Stimulated activated naive B cell treated with anti-CD40 and anti-IgM and Interleukin-4, amounts not matched to agents 10 μg/mL and 1 μg/mL and 100 μg/mL, for 72 hours (primary cell): Measurements from ENCODE around the gene C1orf159.

ENCODE experiments used
- ATAC-seq, 2 donors: fragments of 150-1000 bp; cut with Tn5 transposase; replicated peaks; 2 replicates each; pipeline ENCODE4 v1.10.0; 2021; ENCODE audit warnings: moderate library complexity in 1 of 2
- DNase-seq: peaks from one replicate; pipeline ENCODE4 v3.0.0; 2021
- H3K27ac Mint-ChIP-seq: one replicate; pipeline ENCODE4 v1.8.0; 2022; ENCODE audit warnings: mild to moderate bottlenecking, mixed read lengths
- H3K27me3 Mint-ChIP-seq, 2 donors: one replicate each; pipeline ENCODE4 v1.8.0; 2022; ENCODE audit warnings: mixed read lengths in 2 of 2
- H3K36me3 Mint-ChIP-seq, 2 donors: one replicate each; pipeline ENCODE4 v1.8.0; 2022; ENCODE audit warnings: mixed read lengths in 2 of 2, mild to moderate bottlenecking in 1 of 2
- H3K4me1 Mint-ChIP-seq, 2 donors: one replicate each; pipeline ENCODE4 v1.8.0; 2022; ENCODE audit warnings: mixed read lengths in 2 of 2, mild to moderate bottlenecking in 1 of 2
- H3K4me3 Mint-ChIP-seq, 2 donors: one replicate each; pipeline ENCODE4 v1.8.0; 2022; ENCODE audit warnings: mild to moderate bottlenecking in 2 of 2, mixed read lengths in 2 of 2, moderate library complexity in 1 of 2
- H3K9me3 Mint-ChIP-seq, 2 donors: one replicate each; pipeline ENCODE4 v1.8.0; 2022; ENCODE audit warnings: mixed read lengths in 2 of 2, mild to moderate bottlenecking in 1 of 2

C1orf159 gene

GRCh38 chr1:1132042-1132950, 16.4 kb upstream of the C1orf159 start:
- H3K27me3 Mint-ChIP-seq, result no peaks in the 10 kb centered on the region
- no peaks in the 10 kb centered on the region for H3K36me3 Mint-ChIP-seq
- no peak overlapping the region for H3K4me3 Mint-ChIP-seq
- ATAC-seq (no peak), DNase-seq (no peak)
- no peak overlapping the region for H3K27ac Mint-ChIP-seq
- H3K9me3 Mint-ChIP-seq, result no peaks in the 10 kb centered on the region
- H3K4me1 Mint-ChIP-seq, result peaks cover 12 to 33% of the 10 kb centered on the region in 2 donors

DNA sequence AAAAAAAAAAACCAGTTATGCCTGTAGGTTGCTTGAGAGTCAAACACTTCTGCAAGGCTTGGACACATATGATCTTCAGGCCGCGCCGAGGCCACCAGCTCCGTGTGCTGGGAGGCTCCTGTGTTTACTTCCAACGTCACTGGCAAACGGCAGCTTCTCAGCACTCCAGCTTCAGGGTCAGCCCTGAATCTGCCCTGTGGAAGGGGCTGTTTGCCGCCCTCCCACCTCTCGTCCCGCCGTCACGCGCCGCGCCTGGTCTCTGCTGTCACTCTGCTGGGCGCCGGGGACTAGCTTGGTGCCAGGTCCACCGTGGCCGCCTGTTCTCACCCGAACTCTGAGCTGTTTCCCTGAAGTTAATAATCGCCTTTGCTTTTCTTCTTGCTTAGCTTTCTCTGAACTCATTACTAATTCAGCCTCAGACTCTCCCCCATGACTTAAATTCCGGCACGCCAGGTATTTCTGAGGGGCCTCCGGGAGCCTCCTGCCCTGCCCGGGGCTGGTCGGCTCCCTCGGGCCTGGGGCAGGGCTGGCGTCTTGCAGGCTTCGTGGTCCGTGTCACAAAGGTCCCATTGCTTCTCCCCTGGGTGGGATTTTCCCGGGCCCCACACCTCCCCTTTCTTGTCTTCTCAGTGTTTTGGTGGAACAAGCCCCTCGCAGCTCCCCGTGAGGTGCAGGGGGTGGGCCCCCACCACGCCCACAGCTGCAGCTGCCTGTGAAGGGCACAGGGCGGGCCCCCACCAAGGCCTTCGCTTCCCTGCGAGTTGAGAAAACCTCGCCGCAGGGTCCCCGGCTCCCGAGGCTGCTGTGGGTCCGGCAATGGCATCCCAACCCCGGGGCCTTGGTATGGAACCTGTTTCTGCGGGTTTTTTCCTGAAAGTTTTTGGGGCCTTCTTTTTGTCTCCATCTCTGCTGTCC, 14.6 kb upstream of the C1orf159 start:
- DNase-seq, result no peak
- no peak overlapping the region for H3K4me3 Mint-ChIP-seq
- H3K27ac Mint-ChIP-seq, result no peak overlapping the region

DNA sequence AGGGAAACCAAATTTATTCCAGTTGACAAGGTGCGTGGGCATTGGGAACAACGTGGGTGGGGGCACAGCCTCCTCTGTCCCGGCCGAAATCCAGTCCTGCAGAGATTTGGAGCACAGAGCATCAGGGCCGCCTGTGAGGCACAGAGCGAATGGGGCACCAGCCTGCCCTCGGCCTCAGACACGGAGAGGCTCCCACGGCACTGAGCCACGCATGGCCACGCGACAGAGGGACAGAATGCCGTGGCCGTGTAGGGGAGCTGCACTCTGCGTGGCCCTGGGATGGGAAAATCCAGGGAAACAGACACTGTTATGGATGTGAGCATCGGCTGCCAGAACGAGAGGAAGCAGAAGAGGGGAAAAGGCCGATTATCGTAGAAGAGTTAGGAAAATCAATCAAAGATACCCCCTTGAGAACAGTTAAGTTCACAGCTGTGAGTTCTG, 13.5 kb upstream of the C1orf159 start:
- ATAC-seq, result no peak
- no peaks in the 10 kb centered on the region for H3K9me3 Mint-ChIP-seq

More for the DNA sequence above, 14.6 kb upstream of the C1orf159 start:
- H3K27me3 Mint-ChIP-seq, result no peaks in the 10 kb centered on the region
- no peaks in the 10 kb centered on the region for H3K9me3 Mint-ChIP-seq
- ATAC-seq, result no peak
- no peaks in the 10 kb centered on the region for H3K36me3 Mint-ChIP-seq
- peaks cover 6 to 19% of the 10 kb centered on the region in 2 donors for H3K4me1 Mint-ChIP-seq

DNA sequence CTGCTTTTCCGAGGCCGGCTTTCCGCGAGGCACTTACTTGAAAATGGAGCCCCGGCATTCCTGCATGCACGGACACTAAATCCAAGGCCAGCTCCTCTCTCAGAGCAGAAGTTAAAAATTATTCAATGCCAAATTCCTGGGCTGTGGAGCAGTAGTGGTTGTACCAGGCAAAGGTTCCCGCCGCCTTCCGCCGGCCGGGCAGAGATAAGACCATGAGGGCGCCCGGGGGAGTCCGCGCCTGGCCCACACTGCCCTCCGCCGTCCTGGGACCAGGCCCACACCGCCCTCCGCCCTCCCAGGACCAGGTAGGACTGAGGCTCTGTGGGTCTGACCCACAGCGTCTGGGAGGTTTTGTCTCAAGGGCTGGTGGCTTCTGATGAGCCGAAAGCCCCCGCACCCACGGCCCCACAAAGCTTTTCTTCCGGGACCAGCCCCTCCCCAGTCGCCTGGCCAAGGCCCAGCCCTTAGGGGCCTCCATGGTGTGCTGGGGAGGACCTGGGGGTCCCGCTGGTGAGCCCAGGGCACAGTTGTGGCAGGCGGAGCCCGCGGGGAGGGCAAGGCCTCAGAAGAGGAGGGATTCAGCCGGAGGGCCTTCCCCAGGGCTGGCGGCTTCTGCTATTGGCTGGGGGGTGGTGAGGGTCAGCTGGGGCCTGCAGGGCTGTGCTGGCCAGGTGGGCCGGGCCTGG, 12.7 kb upstream of the C1orf159 start:
- Mint-ChIP-seq H3K27me3 (no peaks in the 10 kb centered on the region), H3K4me3 (no peak overlapping the region), H3K36me3 (peaks cover under 1 to 1% of the 10 kb centered on the region in 2 donors), H3K4me1 (peaks cover 13 to 31% of the 10 kb centered on the region in 2 donors), H3K27ac (no peak overlapping the region), H3K9me3 (peaks cover 4 to 5% of the 10 kb centered on the region in 2 donors)
- DNase-seq, result no peak
- ATAC-seq, result no peak

More for the DNA sequence above, 13.5 kb upstream of the C1orf159 start:
- Mint-ChIP-seq H3K4me1 (peaks cover 6 to 23% of the 10 kb centered on the region in 2 donors), H3K27ac (no peak overlapping the region), H3K4me3 (no peak overlapping the region), H3K27me3 (no peaks in the 10 kb centered on the region), H3K36me3 (no peaks in the 10 kb centered on the region)
- DNase-seq, result no peak

GRCh38 chr1:1127551-1128451, 11.9 kb upstream of the C1orf159 start:
- Mint-ChIP-seq H3K27ac (no peak overlapping the region), H3K4me1 (peaks cover 18 to 39% of the 10 kb centered on the region in 2 donors), H3K36me3 (peaks cover 4 to 5% of the 10 kb centered on the region in 2 donors), H3K9me3 (peaks cover 6 to 7% of the 10 kb centered on the region in 2 donors), H3K27me3 (no peaks in the 10 kb centered on the region), H3K4me3 (no peak overlapping the region)
- no peak for ATAC-seq
- no peak for DNase-seq

DNA sequence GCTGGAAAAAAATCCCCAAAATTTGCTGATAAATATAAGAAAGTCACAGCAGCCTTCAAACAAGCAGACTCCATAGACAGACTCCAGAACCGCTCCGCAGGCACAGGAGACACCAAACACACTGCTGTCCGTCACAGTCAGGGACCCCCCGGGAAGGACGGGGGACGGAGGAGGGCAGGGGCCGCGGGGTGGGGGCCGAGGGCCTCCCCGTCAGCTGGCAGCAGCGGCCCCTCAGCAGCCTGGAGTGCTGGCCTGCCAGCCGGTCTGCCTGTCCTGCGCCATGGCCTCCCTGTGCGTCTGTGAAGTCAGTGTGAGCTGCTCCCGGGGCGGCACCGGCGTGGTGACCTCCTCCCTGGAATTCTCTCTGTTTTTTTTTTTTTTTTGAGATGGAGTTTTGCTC, 10.1 kb upstream of the C1orf159 start:
- Mint-ChIP-seq H3K4me1 (peaks cover 19 to 42% of the 10 kb centered on the region in 2 donors), H3K36me3 (peaks cover 4 to 5% of the 10 kb centered on the region in 2 donors), H3K27me3 (no peaks in the 10 kb centered on the region), H3K4me3 (no peak overlapping the region), H3K9me3 (peaks cover 6 to 7% of the 10 kb centered on the region in 2 donors), H3K27ac (no peak overlapping the region)
- DNase-seq, result no peak
- ATAC-seq, result no peak

DNA sequence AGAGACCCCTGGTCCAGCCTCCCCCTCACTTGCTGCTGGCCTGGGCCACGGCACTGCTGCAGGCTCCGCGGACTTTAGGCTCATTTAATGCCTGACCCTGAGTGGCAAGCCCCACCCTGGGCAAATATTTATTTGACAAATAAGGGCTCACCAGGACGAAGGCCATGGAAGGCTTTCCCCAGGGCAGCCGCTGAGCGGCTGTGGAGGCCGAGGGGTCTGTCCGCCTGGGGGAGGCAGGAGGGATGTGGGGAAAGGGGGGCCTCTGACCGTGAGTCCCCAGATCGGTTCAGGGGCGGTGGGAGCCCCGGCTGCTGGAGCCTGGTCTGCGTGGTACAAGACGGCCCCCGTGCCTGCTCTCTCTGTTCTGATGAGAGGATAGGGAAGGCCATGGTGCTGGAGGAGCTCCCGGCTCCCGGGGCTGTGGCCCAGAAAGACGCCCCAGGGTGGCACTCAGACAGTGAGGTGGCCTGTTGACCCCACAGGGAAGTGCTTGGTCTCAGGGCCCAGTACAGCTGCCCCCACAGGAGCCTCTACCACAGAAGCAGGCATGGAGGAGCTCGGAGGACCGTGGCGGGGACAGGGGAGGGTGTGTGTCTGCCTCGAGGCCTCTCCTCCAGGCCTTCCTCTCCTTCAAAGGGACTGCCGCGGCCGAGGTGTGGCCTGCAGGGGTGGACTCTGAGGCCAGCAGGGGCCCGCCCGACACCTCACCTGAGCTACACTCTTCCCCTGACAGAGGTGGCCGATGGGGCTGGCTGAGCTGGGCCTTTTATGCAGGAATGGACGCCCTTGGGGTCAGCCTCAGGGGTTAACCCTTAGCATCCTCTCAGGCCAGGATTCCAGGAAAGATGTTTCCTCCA, 9.1 kb upstream of the C1orf159 start:
- H3K9me3 Mint-ChIP-seq, result peaks cover 6 to 7% of the 10 kb centered on the region in 2 donors
- peaks cover 19 to 34% of the 10 kb centered on the region in 2 donors for H3K4me1 Mint-ChIP-seq
- DNase-seq, result no peak
- no peak overlapping the region for H3K4me3 Mint-ChIP-seq
- H3K27ac Mint-ChIP-seq, result peak overlapping the region; percentile 81
- ATAC-seq, result no peak
- H3K36me3 Mint-ChIP-seq, result peaks cover 4 to 5% of the 10 kb centered on the region in 2 donors
- no peaks in the 10 kb centered on the region for H3K27me3 Mint-ChIP-seq

- peaks cover 6 to 7% of the 10 kb centered on the region in 2 donors for H3K9me3 Mint-ChIP-seq
- ATAC-seq, result no peak
- no peak for DNase-seq
- H3K27ac Mint-ChIP-seq, result peak overlapping the region; percentile 81
- H3K4me3 Mint-ChIP-seq, result no peak overlapping the region
- peaks cover 19 to 34% of the 10 kb centered on the region in 2 donors for H3K4me1 Mint-ChIP-seq
- peaks cover 4 to 5% of the 10 kb centered on the region in 2 donors for H3K36me3 Mint-ChIP-seq
- peaks cover 0 to 2% of the 10 kb centered on the region in 2 donors for H3K27me3 Mint-ChIP-seq
These were observed 8.6 kb upstream of the C1orf159 start for GRCh38 chr1:1124508-1124785.

GRCh38 chr1:1123581-1124507, 8.0 kb upstream of the C1orf159 start:
- H3K4me3 Mint-ChIP-seq, result peak overlapping the region; percentile 48 to 57

DNA sequence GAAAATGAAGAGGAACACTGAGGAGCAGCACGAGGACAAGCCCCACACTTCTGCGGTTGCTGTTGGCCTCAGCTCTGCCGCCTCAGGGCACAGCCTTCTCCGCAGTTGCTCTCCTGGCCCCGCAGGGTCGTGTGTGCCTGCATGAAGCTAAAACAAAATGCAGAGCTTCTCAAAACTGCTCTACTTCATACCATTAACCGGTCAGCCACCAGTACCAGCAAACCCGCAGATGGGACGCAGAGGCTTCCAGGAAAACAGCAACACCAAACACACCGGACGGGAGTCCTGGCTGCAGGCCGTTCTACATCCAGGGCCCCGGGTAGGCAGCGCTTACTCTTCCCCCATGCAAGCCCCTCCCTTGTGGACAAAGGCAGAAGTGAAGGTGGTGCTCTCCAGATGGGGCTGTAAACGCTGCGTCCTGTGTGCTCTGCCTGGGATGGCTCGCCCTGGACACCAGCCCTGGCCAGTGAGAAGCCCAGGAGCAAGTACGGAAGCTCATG, 7.1 kb upstream of the C1orf159 start:
- peak overlapping the region; percentile 44 to 66 for H3K4me3 Mint-ChIP-seq
- ATAC-seq, result peak in 1 of 2 donors; percentile 25
- no peak for DNase-seq
- peaks cover 19 to 34% of the 10 kb centered on the region in 2 donors for H3K4me1 Mint-ChIP-seq
- H3K36me3 Mint-ChIP-seq, result peaks cover 4 to 5% of the 10 kb centered on the region in 2 donors
- H3K27ac Mint-ChIP-seq, result peak overlapping the region; percentile 86
- H3K9me3 Mint-ChIP-seq, result peaks cover 6 to 7% of the 10 kb centered on the region in 2 donors
- H3K27me3 Mint-ChIP-seq, result peaks cover 0 to 9% of the 10 kb centered on the region in 2 donors

More at GRCh38 chr1:1123581-1124507, 8.0 kb upstream of the C1orf159 start:
- Mint-ChIP-seq H3K9me3 (peaks cover 6 to 7% of the 10 kb centered on the region in 2 donors), H3K4me1 (peaks cover 19 to 34% of the 10 kb centered on the region in 2 donors), H3K27me3 (peaks cover 0 to 8% of the 10 kb centered on the region in 2 donors), H3K27ac (peak overlapping the region; percentile 86), H3K36me3 (peaks cover 4 to 5% of the 10 kb centered on the region in 2 donors)
- DNase-seq (no peak), ATAC-seq (no peak)

DNA sequence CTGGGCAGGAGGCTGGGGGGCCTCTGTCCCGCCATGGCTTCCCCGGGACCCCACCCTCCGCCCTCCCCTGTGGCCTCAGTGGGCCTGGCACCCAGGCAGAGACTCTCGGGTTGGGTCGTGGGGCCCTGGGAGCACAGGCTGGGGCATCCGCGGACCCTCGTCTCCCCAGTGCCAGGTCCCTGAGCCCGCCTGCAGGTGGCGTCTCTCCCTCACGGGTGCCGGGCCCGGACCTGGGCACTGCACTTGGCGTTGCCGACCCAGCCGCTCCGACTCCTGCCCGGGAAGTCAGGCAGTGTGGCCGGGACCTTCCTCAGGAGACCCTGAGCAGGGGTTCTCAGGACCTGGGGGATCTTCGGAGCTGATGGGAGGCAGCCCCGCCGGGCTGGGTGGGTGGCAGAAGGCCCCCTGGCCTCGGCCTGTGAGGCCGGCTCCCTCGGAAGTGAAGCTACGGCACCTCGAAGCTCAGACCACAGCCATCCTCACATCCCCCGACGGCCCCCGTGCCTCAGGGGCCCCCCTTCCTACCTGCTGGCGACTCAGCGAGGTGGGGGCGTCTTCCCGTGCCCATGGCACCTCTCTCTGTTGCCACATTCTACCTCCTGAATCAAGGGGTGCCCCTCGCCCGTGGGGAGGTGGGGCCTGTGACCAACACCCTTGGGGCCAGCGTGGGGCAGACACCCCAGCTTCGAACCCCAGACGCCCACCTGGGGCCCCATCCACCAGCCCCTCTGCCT, 6.4 kb upstream of the C1orf159 start:
- Mint-ChIP-seq H3K9me3 (peaks cover 6 to 7% of the 10 kb centered on the region in 2 donors), H3K27me3 (peaks cover 0 to 9% of the 10 kb centered on the region in 2 donors), H3K36me3 (peaks cover 4 to 5% of the 10 kb centered on the region in 2 donors), H3K4me3 (peak overlapping the region; percentile 46 to 66), H3K27ac (peak overlapping the region; percentile 62), H3K4me1 (peaks cover 19 to 31% of the 10 kb centered on the region in 2 donors)
- DNase-seq (peak; percentile 75), ATAC-seq (peak; percentile 97)
